H1 (cell line): Measurements from ENCODE around the gene NDUFB3. TPM values are rescaled to one million over a fixed set of nuclear protein-coding genes. Genes with fewer than 3 reads are reported as not detected.

Experiments
- CTCF ChIA-PET: fragments of 300-600 bp; sonication (Branson Sonifier 250); formaldehyde crosslinking; loops from one replicate; lab custom pipeline; 2021; ENCODE audit not compliant: partially characterized antibody; lab: Charles Lee
- POLR2A ChIA-PET: fragments of 300-600 bp; sonication (Branson Sonifier 250); formaldehyde crosslinking; loops from one replicate; lab custom pipeline; 2021; ENCODE audit warnings: inconsistent platforms; ENCODE audit not compliant: partially characterized antibody; lab: Charles Lee
- DNase-seq, 2 experiments: peaks; one replicate each; pipeline versions ENCODE4 v3.0.0 to v3.0.0-alpha.2; 2010 to 2022; ENCODE audit warnings: low spot score in 2 of 2, low read depth in 1 of 2, mixed read lengths in 1 of 2
- FAIRE-seq: peaks from 2 replicates; lab custom pipeline; 2011; peaks lifted over from hg19 to GRCh38; lab: Jason Lieb, UNC
- H2AFZ ChIP-seq: 2 replicates; pipeline ENCODE4 v1.8.1; 2012; ENCODE audit warnings: low read length, inconsistent platforms
- H2AK5ac ChIP-seq: 2 replicates; pipeline ENCODE4 v1.6.1; 2013; ENCODE audit warnings: low read depth, low read length
- H2BK120ac ChIP-seq: replicated peaks from 2 replicates; pipeline ENCODE3; 2013; ENCODE audit warnings: low read depth, low read length, inconsistent platforms
- H2BK12ac ChIP-seq: 2 replicates; pipeline ENCODE4 v1.6.1; 2013; ENCODE audit warnings: low read depth, low read length
- H2BK15ac ChIP-seq: 2 replicates; pipeline ENCODE4 v1.6.1; 2013; ENCODE audit warnings: low read length
- H2BK20ac ChIP-seq: 2 replicates; pipeline ENCODE4 v1.6.1; 2013; ENCODE audit warnings: low read length
- H2BK5ac ChIP-seq: 2 replicates; pipeline ENCODE4 v1.6.1; 2013; ENCODE audit warnings: low read depth, low read length
- H3K14ac ChIP-seq: 2 replicates; pipeline ENCODE4 v1.6.1; 2013; ENCODE audit warnings: inconsistent platforms; ENCODE audit not compliant: insufficient read length
- H3K18ac ChIP-seq: 2 replicates; pipeline ENCODE4 v1.6.1; 2013; ENCODE audit warnings: low read length; ENCODE audit errors: extremely low read depth
- H3K23ac ChIP-seq: 2 replicates; pipeline ENCODE4 v1.6.1; 2013; ENCODE audit warnings: inconsistent platforms; ENCODE audit not compliant: insufficient read length
- H3K23me2 ChIP-seq: 2 replicates; pipeline ENCODE4 v1.6.1; 2013; ENCODE audit warnings: low read depth, low read length
- H3K27ac ChIP-seq: 2 replicates; pipeline ENCODE4 v1.6.1; 2011; ENCODE audit warnings: low read depth, low read length, inconsistent platforms
- H3K27me3 ChIP-seq, 4 experiments: replicated peaks in 1 of 4; 1 replicate in 1 of 4; 2 replicates in 3 of 4; pipeline versions ENCODE4 v1.6.1 to v1.8.1; 2011 to 2013; ENCODE audit warnings: low read length in 3 of 4, mild to moderate bottlenecking in 3 of 4, inconsistent platforms in 2 of 4, mixed read lengths in 2 of 4, moderate library complexity in 1 of 4; ENCODE audit not compliant: control insufficient read depth in 3 of 4, insufficient read depth in 3 of 4; ENCODE audit errors: extremely low read depth in 1 of 4
- H3K36me3 ChIP-seq, 4 experiments: 2 replicates each; pipeline versions ENCODE4 v1.6.1 to v1.8.1; 2011 to 2013; ENCODE audit warnings: mild to moderate bottlenecking in 4 of 4, low read length in 3 of 4, moderate library complexity in 2 of 4, control low read depth in 1 of 4, inconsistent platforms in 1 of 4; ENCODE audit not compliant: insufficient read depth in 4 of 4, control insufficient read depth in 2 of 4
- H3K4ac ChIP-seq: replicated peaks from 2 replicates; pipeline ENCODE3; 2013; ENCODE audit warnings: low read length, low read depth, mixed read lengths, inconsistent platforms; ENCODE audit not compliant: insufficient read length
- H3K4me1 ChIP-seq, 4 experiments: replicated peaks in 1 of 4; 1 replicate in 1 of 4; 2 replicates in 3 of 4; pipeline versions ENCODE4 v1.6.1 to v1.8.1; 2011 to 2013; ENCODE audit warnings: low read length in 3 of 4, inconsistent platforms in 2 of 4, mixed read lengths in 1 of 4; ENCODE audit not compliant: insufficient read depth in 4 of 4, control insufficient read depth in 3 of 4
- H3K4me2 ChIP-seq, 2 experiments: 2 replicates each; pipeline versions ENCODE4 v1.6.1 to v1.8.1; 2011 to 2013; ENCODE audit warnings: low read depth in 2 of 2, low read length in 2 of 2, control low read depth in 1 of 2, inconsistent platforms in 1 of 2, mild to moderate bottlenecking in 1 of 2; ENCODE audit not compliant: insufficient read depth in 1 of 2
- H3K4me3 ChIP-seq, 4 experiments: fragments of 200-600, 300-600 bp in 1 of 4; sonication (generic), shearing (Covaris generic), sonication (Bioruptor Twin) in 1 of 4; 2 replicates each; pipeline versions ENCODE4 v1.5.1 to v1.8.1; 2011 to 2016; ENCODE audit warnings: low read length in 4 of 4, low read depth in 3 of 4, control low read depth in 2 of 4, inconsistent platforms in 2 of 4, mild to moderate bottlenecking in 2 of 4, mixed read lengths in 1 of 4, moderate library complexity in 1 of 4; ENCODE audit not compliant: insufficient read depth in 2 of 4; ENCODE audit errors: extremely low read depth in 1 of 4
- H3K56ac ChIP-seq: replicated peaks from 2 replicates; pipeline ENCODE3; 2013; ENCODE audit warnings: low read depth, mild to moderate bottlenecking, mixed read lengths, low read length, inconsistent platforms; ENCODE audit not compliant: insufficient read length
- H3K79me1 ChIP-seq: 2 replicates; pipeline ENCODE4 v1.6.1; 2013; ENCODE audit warnings: low read depth, low read length, control low read depth
- H3K79me2 ChIP-seq, 2 experiments: 2 replicates each; pipeline versions ENCODE4 v1.6.1 to v1.8.1; 2012 to 2013; ENCODE audit warnings: low read length in 2 of 2, mild to moderate bottlenecking in 2 of 2, inconsistent platforms in 1 of 2; ENCODE audit not compliant: insufficient read depth in 2 of 2, control insufficient read depth in 1 of 2
- H3K9ac ChIP-seq, 4 experiments: replicated peaks in 1 of 4; 1 replicate in 1 of 4; 2 replicates in 3 of 4; pipeline versions ENCODE4 v1.6.1 to v1.8.1; 2011 to 2013; ENCODE audit warnings: low read depth in 3 of 4, low read length in 3 of 4, control low read depth in 2 of 4, mild to moderate bottlenecking in 2 of 4, moderate library complexity in 2 of 4, inconsistent platforms in 1 of 4; ENCODE audit errors: extremely low read depth in 1 of 4
- H3K9me3 ChIP-seq, 2 experiments: 2 replicates each; pipeline versions ENCODE4 v1.6.1 to v1.8.1; 2012 to 2013; ENCODE audit warnings: mild to moderate bottlenecking in 2 of 2, moderate library complexity in 2 of 2, control low read depth in 1 of 2, inconsistent platforms in 1 of 2, low read depth in 1 of 2, low read length in 1 of 2, mixed read lengths in 1 of 2; ENCODE audit not compliant: insufficient read depth in 2 of 2
- H4K20me1 ChIP-seq, 2 experiments: replicated peaks in 1 of 2; 2 replicates each; pipeline versions ENCODE3 to v1.8.1; 2011 to 2013; ENCODE audit warnings: inconsistent platforms in 2 of 2, low read length in 2 of 2, mild to moderate bottlenecking in 1 of 2; ENCODE audit not compliant: insufficient read depth in 2 of 2, control insufficient read depth in 1 of 2
- H4K5ac ChIP-seq: 2 replicates; pipeline ENCODE4 v1.6.1; 2013; ENCODE audit warnings: low read length, low read depth, mixed read lengths, inconsistent platforms; ENCODE audit not compliant: insufficient read length
- H4K8ac ChIP-seq: 2 replicates; pipeline ENCODE4 v1.8.0; 2013; ENCODE audit warnings: mild to moderate bottlenecking, moderate library complexity, low read length, inconsistent platforms; ENCODE audit not compliant: insufficient read depth; ENCODE audit errors: extremely low read depth
- H4K91ac ChIP-seq: replicated peaks from 2 replicates; pipeline ENCODE3; 2013; ENCODE audit warnings: low read length, mixed read lengths, inconsistent platforms; ENCODE audit not compliant: insufficient read length
- ATF3 ChIP-seq: IDR thresholded peaks from 2 replicates; pipeline ENCODE4 v1.6.1; 2011; ENCODE audit warnings: low read depth, mild to moderate bottlenecking, low read length; ENCODE audit not compliant: insufficient read depth
- BCL11A ChIP-seq, 2 experiments: IDR thresholded peaks; one replicate each; pipeline ENCODE4 v1.6.1; 2011; ENCODE audit warnings: low read depth in 2 of 2, low read length in 2 of 2, mild to moderate bottlenecking in 2 of 2
- CBX8 ChIP-seq: fragments of 300-800, 300-1000 bp; sonication (generic); IDR thresholded peaks from 2 replicates; pipeline ENCODE4 v1.7.1; 2016; ENCODE audit warnings: low read depth, low read length, borderline replicate concordance
- CEBPB ChIP-seq: IDR thresholded peaks from 2 replicates; pipeline ENCODE4 v1.6.1; 2012; ENCODE audit warnings: low read depth, low read length
- CHD2 ChIP-seq: IDR thresholded peaks from 2 replicates; pipeline ENCODE4 v1.6.1; 2012; ENCODE audit warnings: low read length, improper control_type of control experiment
- HDAC6 ChIP-seq: IDR thresholded peaks from one replicate; pipeline ENCODE4 v1.7.1; 2012; ENCODE audit warnings: low read depth, mild to moderate bottlenecking, inconsistent platforms, low read length, moderate library complexity
- JUN ChIP-seq: IDR thresholded peaks from 2 replicates; pipeline ENCODE4 v1.6.1; 2011; ENCODE audit warnings: low read depth, mild to moderate bottlenecking, improper control_type of control experiment, low read length
- KDM5A ChIP-seq: fragments of 200-600 bp; IDR thresholded peaks from 2 replicates; pipeline ENCODE4 v1.7.1; 2012; ENCODE audit warnings: mild to moderate bottlenecking, low read length, inconsistent platforms, mixed read lengths
- NANOG ChIP-seq: IDR thresholded peaks from 2 replicates; pipeline ENCODE4 v1.6.1; 2011; ENCODE audit warnings: low read length, low read depth, mild to moderate bottlenecking, inconsistent platforms; ENCODE audit not compliant: insufficient read depth, poor library complexity, severe bottlenecking
- POLR2AphosphoS5 ChIP-seq: IDR thresholded peaks from 2 replicates; pipeline ENCODE4 v1.6.1; 2011; ENCODE audit warnings: low read depth, low read length
- RBBP5 ChIP-seq: IDR thresholded peaks from 2 replicates; pipeline ENCODE4 v1.7.1; 2012; ENCODE audit warnings: low read depth, mild to moderate bottlenecking, inconsistent platforms, low read length, moderate library complexity, borderline replicate concordance
- RNF2 ChIP-seq: fragments of 200-900, 300-1000 bp; sonication (generic); IDR thresholded peaks from 2 replicates; pipeline ENCODE4 v1.7.1; 2016; ENCODE audit warnings: borderline replicate concordance, low read depth, mild to moderate bottlenecking, antibody characterized with exemption, low read length; ENCODE audit not compliant: poor library complexity, severe bottlenecking; ENCODE audit errors: missing control alignments
- SP1 ChIP-seq: IDR thresholded peaks from 2 replicates; pipeline ENCODE4 v1.6.1; 2011; ENCODE audit warnings: low read depth, low read length
- TAF1 ChIP-seq: IDR thresholded peaks from 2 replicates; pipeline ENCODE4 v1.6.1; 2011; ENCODE audit warnings: mild to moderate bottlenecking, low read depth, low read length
- YY1 ChIP-seq: IDR thresholded peaks from 2 replicates; pipeline ENCODE4 v1.6.1; 2011; ENCODE audit warnings: low read depth, mild to moderate bottlenecking, low read length
- WGBS, 2 experiments: shearing (Covaris generic) in 1 of 2; methylation state at CpG; one replicate each; pipeline versions ENCODE4 v1.1.6 to v1.1.7; 2013 to 2015; ENCODE audit warnings: low lambda C conversion rate in 2 of 2, mixed read lengths in 2 of 2, inconsistent platforms in 1 of 2, low coverage in 1 of 2, missing lambda C conversion rate in 1 of 2; ENCODE audit not compliant: insufficient replicate concordance in 2 of 2, insufficient coverage in 1 of 2, insufficient read length in 1 of 2; ENCODE audit errors: extremely low coverage in 1 of 2, missing lambda C conversion rate in 1 of 2; 5-methylcytosine and 5-hydroxymethylcytosine counted together
- polyA plus RNA-seq, 7 experiments: library from polyadenylated mRNA; depleted of rRNA in 3 of 7; stranded (reverse) in 5 of 7; unstranded in 2 of 7; fragments of >200 nt in 5 of 7; fragments of 200-250 nt in 2 of 7; gene quantifications; 1 replicate in 5 of 7; 2 replicates in 1 of 7; 4 replicates in 1 of 7; pipeline versions ENCODE4 v1.2.1 to v1.2.3, GENCODE V29; 2011 to 2013; ENCODE audit warnings: missing spikeins in 2 of 7, mixed read lengths in 2 of 7
- total RNA-seq: library from RNA; stranded (reverse); fragmentation: NEBNext Ultra II Directional; extraction: Animal tissue kit (Norgen Biotek cat#: 25700); gene quantifications from 2 replicates; pipeline ENCODE4 v1.2.1, GENCODE V29; 2021

The NDUFB3 gene
- total and polyA plus RNA-seq, 2 of the 8 experiments (the other 6 are each of a cell fraction or from before 2014, with no cell fraction given): 38.2 to 55.3 TPM

- Histone ChIP-seq H3K4me1 (peaks cover 0 to 7% (median 2%) of the 10 kb centered on the region in 4 experiments; a peak in 4 of 7 replicates), H3K79me1 (no peaks in the 10 kb centered on the region), H2BK20ac (no peak overlapping the region), H3K23me2 (no peaks in the 10 kb centered on the region), H3K18ac (no peak overlapping the region), H3K23ac (no peak overlapping the region), H3K4me3 (no peak overlapping the region), H3K4ac (no peak overlapping the region), H3K27ac (no peak overlapping the region), H4K5ac (no peak overlapping the region), H2BK5ac (no peak overlapping the region), H3K27me3 (no peaks in the 10 kb centered on the region), H4K91ac (no peak overlapping the region), H3K9ac (no peak overlapping the region), H2AK5ac (no peak overlapping the region), H3K56ac (no peak overlapping the region), H3K14ac (no peak overlapping the region), H3K4me2 (no peak overlapping the region), H2AFZ (no peak overlapping the region), H2BK12ac (no peak overlapping the region), H2BK15ac (no peak overlapping the region), H3K36me3 (no peaks in the 10 kb centered on the region), H3K9me3 (no peaks in the 10 kb centered on the region), H2BK120ac (no peak overlapping the region), H4K8ac (no peak overlapping the region), H4K20me1 (no peaks in the 10 kb centered on the region), H3K79me2 (no peaks in the 10 kb centered on the region)
- ChIA-PET CTCF (interaction anchor here (0.9 to 2.0 kb wide), 4 partner anchors 9 to 163 kb away, joined by 4 to 9 read pairs (median 4); partner anchors contain the start of gene ORC2), POLR2A (interaction anchor here (1.2 to 1.4 kb wide), 3 partner anchors 11 to 50 kb away, joined by 3 to 6 read pairs (median 5); partner anchors contain the start of gene CFLAR)
- 75% methylated on average over 2 of the region's 2 CpGs; no CpG with 5 or more reads in 1 of the 2 experiments for WGBS, 2 experiments
- DNase-seq: no peak
- FAIRE-seq: no peak
- TF ChIP-seq RBBP5 (no peak), HDAC6 (no peak), NANOG (no peak), JUN (no peak), POLR2AphosphoS5 (no peak), YY1 (no peak), TAF1 (no peak), KDM5A (no peak), SP1 (no peak), RNF2 (no peak), CEBPB (no peak), ATF3 (no peak), CBX8 (no peak), CHD2 (no peak), BCL11A (IDR thresholded peaks at IDR 0.05; ENCODE audit: low read depth in 2 of 2, low read length in 2 of 2) (no peak)
Measured at GRCh38 chr2:201127152-201127511, 55.3 kb downstream of the NDUFB3 start.
